ENCODE results near the gene SLC16A10. TPM values are rescaled to one million over a fixed set of nuclear protein-coding genes. Genes with fewer than 3 reads are reported as not detected.

Gene SLC16A10
- total RNA-seq, 1 donor = not detected

GRCh38 chr6:111265842-111266241 is 178.5 kb downstream of the SLC16A10 start:
- TF ChIP-seq, protein P1, sequence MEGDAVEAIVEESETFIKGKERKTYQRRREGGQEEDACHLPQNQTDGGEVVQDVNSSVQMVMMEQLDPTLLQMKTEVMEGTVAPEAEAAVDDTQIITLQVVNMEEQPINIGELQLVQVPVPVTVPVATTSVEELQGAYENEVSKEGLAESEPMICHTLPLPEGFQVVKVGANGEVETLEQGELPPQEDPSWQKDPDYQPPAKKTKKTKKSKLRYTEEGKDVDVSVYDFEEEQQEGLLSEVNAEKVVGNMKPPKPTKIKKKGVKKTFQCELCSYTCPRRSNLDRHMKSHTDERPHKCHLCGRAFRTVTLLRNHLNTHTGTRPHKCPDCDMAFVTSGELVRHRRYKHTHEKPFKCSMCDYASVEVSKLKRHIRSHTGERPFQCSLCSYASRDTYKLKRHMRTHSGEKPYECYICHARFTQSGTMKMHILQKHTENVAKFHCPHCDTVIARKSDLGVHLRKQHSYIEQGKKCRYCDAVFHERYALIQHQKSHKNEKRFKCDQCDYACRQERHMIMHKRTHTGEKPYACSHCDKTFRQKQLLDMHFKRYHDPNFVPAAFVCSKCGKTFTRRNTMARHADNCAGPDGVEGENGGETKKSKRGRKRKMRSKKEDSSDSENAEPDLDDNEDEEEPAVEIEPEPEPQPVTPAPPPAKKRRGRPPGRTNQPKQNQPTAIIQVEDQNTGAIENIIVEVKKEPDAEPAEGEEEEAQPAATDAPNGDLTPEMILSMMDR (IDR thresholded peaks at IDR 0.05; ENCODE audit: insufficient read depth, low read depth, low read length) = no peak
- DNase-seq (ENCODE audit: low read depth) = peak; percentile 84

GRCh38 chr6:111266276-111266675 is 179.0 kb downstream of the SLC16A10 start:
- no peak for DNase-seq (ENCODE audit: low read depth)
- TF ChIP-seq, protein P1 (IDR thresholded peaks at IDR 0.05; ENCODE audit: insufficient read depth, low read depth, low read length) = no peak
- H3K4me3 ChIP-seq (ENCODE audit: low read depth, low read length) = no peak overlapping the region

More at GRCh38 chr6:111265842-111266241, 178.5 kb downstream of the SLC16A10 start:
- no peak overlapping the region for H3K4me3 ChIP-seq (ENCODE audit: low read depth, low read length)

- TF ChIP-seq, protein P1 (IDR thresholded peaks at IDR 0.05; ENCODE audit: insufficient read depth, low read depth, low read length) = no peak
- no peak for DNase-seq (ENCODE audit: low read depth)
- H3K4me3 ChIP-seq (ENCODE audit: low read depth, low read length) = no peak overlapping the region
These were observed 180.5 kb downstream of the SLC16A10 start for GRCh38 chr6:111267764-111268333.

- H3K4me3 ChIP-seq (ENCODE audit: low read depth, low read length) = no peak overlapping the region
- TF ChIP-seq, protein P1 (IDR thresholded peaks at IDR 0.05; ENCODE audit: insufficient read depth, low read depth, low read length) = no peak
- no peak for DNase-seq (ENCODE audit: low read depth)
These were observed 182.2 kb downstream of the SLC16A10 start for GRCh38 chr6:111269401-111269970.

DNA sequence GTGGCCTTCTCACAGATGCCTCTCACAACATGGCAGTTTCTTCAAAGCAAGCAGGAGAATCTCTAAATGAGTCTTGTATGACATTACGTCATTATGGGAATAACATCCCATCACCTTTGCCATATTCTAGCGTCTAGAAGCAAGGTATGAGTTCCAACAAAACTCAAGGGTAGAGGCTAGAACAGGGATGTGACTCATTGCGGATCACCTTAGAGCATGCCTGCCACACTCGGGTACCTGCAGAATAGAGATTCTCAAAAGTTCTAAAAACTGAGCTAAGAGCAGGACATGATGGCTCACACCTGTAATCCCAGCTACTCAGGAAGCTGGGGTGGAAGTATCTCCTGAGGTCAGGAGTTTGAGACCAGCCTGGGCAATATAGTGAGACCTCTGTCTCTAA is 182.8 kb downstream of the SLC16A10 start:
- H3K4me3 ChIP-seq (ENCODE audit: low read depth, low read length) = no peak overlapping the region
- TF ChIP-seq, protein P1 (IDR thresholded peaks at IDR 0.05; ENCODE audit: insufficient read depth, low read depth, low read length) = no peak
- DNase-seq (ENCODE audit: low read depth) = no peak

- H3K4me3 ChIP-seq (ENCODE audit: low read depth, low read length) = no peak overlapping the region
- DNase-seq (ENCODE audit: low read depth) = no peak
These were observed 187.4 kb downstream of the SLC16A10 start for GRCh38 chr6:111274593-111275217.

More at GRCh38 chr6:111274593-111275217, 187.4 kb downstream of the SLC16A10 start:
- TF ChIP-seq, protein P1 (IDR thresholded peaks at IDR 0.05; ENCODE audit: insufficient read depth, low read depth, low read length) = no peak
